GM06990 (cell line): ENCODE results near the gene SORCS3.

ENCODE experiments used
- DNase-seq: peaks from one replicate; pipeline ENCODE4 v3.0.0-alpha.2; 2011; ENCODE audit not compliant: insufficient read length; ENCODE audit errors: extremely low read depth
- H3K27me3 ChIP-seq: replicated peaks from 2 replicates; pipeline ENCODE4 v1.6.0; 2011; ENCODE audit warnings: low read length; ENCODE audit not compliant: control insufficient read depth, insufficient read depth
- H3K36me3 ChIP-seq: 2 replicates; pipeline ENCODE4 v1.5.1; 2011; ENCODE audit warnings: low read length; ENCODE audit not compliant: control insufficient read depth, insufficient read depth
- H3K4me3 ChIP-seq: replicated peaks from 2 replicates; pipeline ENCODE4 v1.5.1; 2011; ENCODE audit warnings: low read depth, mild to moderate bottlenecking, control low read depth, low read length
- TF ChIP-seq, protein P1 (sequence below): IDR thresholded peaks from 2 replicates; pipeline ENCODE4 v1.5.1; 2011; ENCODE audit warnings: low read length, control low read depth, mild to moderate bottlenecking, inconsistent platforms; ENCODE audit not compliant: insufficient read depth, poor library complexity, severe bottlenecking

SORCS3 gene

GRCh38 chr10:105139363-105139896 lies 498.3 kb downstream of the SORCS3 start:
- TF ChIP-seq, protein P1, sequence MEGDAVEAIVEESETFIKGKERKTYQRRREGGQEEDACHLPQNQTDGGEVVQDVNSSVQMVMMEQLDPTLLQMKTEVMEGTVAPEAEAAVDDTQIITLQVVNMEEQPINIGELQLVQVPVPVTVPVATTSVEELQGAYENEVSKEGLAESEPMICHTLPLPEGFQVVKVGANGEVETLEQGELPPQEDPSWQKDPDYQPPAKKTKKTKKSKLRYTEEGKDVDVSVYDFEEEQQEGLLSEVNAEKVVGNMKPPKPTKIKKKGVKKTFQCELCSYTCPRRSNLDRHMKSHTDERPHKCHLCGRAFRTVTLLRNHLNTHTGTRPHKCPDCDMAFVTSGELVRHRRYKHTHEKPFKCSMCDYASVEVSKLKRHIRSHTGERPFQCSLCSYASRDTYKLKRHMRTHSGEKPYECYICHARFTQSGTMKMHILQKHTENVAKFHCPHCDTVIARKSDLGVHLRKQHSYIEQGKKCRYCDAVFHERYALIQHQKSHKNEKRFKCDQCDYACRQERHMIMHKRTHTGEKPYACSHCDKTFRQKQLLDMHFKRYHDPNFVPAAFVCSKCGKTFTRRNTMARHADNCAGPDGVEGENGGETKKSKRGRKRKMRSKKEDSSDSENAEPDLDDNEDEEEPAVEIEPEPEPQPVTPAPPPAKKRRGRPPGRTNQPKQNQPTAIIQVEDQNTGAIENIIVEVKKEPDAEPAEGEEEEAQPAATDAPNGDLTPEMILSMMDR: no peak
- Histone ChIP-seq H3K4me3 (no peak overlapping the region), H3K27me3 (no peaks in the 10 kb centered on the region; the same call in 1 of the 2 replicates), H3K36me3 (no peaks in the 10 kb centered on the region)
- no peak for DNase-seq

GRCh38 chr10:105140600-105140999 lies 499.5 kb downstream of the SORCS3 start:
- Histone ChIP-seq H3K4me3 (no peak overlapping the region), H3K36me3 (no peaks in the 10 kb centered on the region), H3K27me3 (no peaks in the 10 kb centered on the region; the same call in 1 of the 2 replicates)
- no peak for DNase-seq
- TF ChIP-seq, protein P1: no peak

DNA sequence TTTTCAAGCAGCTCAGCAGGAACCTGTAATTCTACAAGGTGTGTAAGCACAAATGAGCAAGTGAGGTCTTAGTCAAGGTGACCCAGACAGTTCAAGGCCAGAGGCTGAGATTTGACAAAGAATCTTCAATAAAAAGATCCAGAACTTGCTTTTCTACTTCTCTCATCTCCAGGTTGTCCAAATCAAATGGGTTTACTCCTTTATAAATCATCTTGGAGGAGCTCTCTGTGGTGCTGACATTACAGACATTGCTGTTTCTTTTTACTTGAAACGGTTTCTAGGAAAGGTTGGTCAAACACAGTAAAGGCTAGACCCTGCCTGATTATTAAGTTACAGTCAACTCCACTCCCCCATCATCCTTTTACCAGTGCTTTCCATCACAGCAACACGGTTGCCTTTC lies 504.6 kb downstream of the SORCS3 start:
- no peak overlapping the region for H3K4me3 ChIP-seq
- H3K27me3 ChIP-seq: no peaks in the 10 kb centered on the region
- DNase-seq: no peak
- no peaks in the 10 kb centered on the region for H3K36me3 ChIP-seq
- TF ChIP-seq, protein P1: no peak

DNA sequence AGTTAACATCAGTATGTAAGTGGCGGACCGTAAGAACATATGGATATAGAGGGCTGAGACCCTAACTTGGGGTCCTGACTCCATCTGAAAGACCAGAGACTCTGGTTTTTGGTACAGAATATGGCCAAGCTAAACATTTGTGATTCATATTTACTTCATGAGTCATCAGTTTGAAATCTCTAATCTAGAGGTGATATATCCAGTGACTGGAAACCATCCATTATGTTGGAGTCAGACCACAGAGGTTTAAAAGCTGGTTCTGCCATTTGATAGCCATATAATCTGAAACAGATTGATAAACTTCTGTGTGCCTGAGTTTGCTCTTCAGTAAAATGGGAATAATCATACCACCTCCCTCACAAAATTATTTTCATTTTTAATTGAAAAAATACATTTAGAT lies 505.3 kb downstream of the SORCS3 start:
- Histone ChIP-seq H3K36me3 (no peaks in the 10 kb centered on the region), H3K4me3 (no peak overlapping the region), H3K27me3 (no peaks in the 10 kb centered on the region)
- TF ChIP-seq, protein P1: no peak
- DNase-seq: no peak

GRCh38 chr10:105148456-105148855 lies 507.4 kb downstream of the SORCS3 start:
- H3K27me3 ChIP-seq: no peaks in the 10 kb centered on the region
- H3K36me3 ChIP-seq: no peaks in the 10 kb centered on the region
- no peak for DNase-seq
- TF ChIP-seq, protein P1: no peak
- H3K4me3 ChIP-seq: no peak overlapping the region

GRCh38 chr10:105148921-105149320 lies 507.8 kb downstream of the SORCS3 start:
- Histone ChIP-seq H3K36me3 (no peaks in the 10 kb centered on the region), H3K27me3 (no peaks in the 10 kb centered on the region), H3K4me3 (no peak overlapping the region)
- DNase-seq: no peak
- TF ChIP-seq, protein P1: no peak
